Ovary (tissue), 9 donors: ENCODE data around the gene TNFSF8. TPM values are rescaled to one million over a fixed set of nuclear protein-coding genes. Genes with fewer than 3 reads are reported as not detected.

ENCODE experiments used
- DNase-seq, 5 donors: peaks; one replicate each; pipeline ENCODE4 v3.0.0-alpha.2; 2019 to 2020
- H3K27ac ChIP-seq, 2 donors: fragments of 200-600 bp; one replicate each; pipeline versions ENCODE4 v1.5.1 to v1.8.0; 2019 to 2022
- H3K27me3 ChIP-seq: fragments of 200-600 bp; one replicate; pipeline ENCODE4 v1.8.0; 2022
- H3K36me3 ChIP-seq: fragments of 200-600 bp; sonication (generic); one replicate; pipeline ENCODE4 v1.5.1; 2019
- H3K4me1 ChIP-seq: one replicate; pipeline ENCODE4 v1.8.1; 2013; ENCODE audit warnings: mild to moderate bottlenecking, moderate library complexity; ENCODE audit not compliant: insufficient read depth
- H3K4me3 ChIP-seq: fragments of 200-600 bp; sonication (generic); one replicate; pipeline ENCODE4 v1.5.1; 2017
- H3K9me3 ChIP-seq, 2 donors: fragments of 200-600 bp in 1 of 2; sonication (generic) in 1 of 2; one replicate each; pipeline versions ENCODE4 v1.5.1 to v1.8.1; 2013 to 2019; ENCODE audit warnings: mild to moderate bottlenecking in 1 of 2, moderate library complexity in 1 of 2
- EP300 ChIP-seq: sonication (generic); formaldehyde crosslinking; IDR thresholded peaks from one replicate; pipeline ENCODE4 v1.6.1; 2017; ENCODE audit warnings: antibody characterized with exemption
- POLR2A ChIP-seq: fragments of 450-650 bp; IDR thresholded peaks from one replicate; pipeline ENCODE4 v1.6.1; 2017; ENCODE audit warnings: antibody characterized with exemption, mild to moderate bottlenecking, moderate library complexity
- WGBS, 3 donors: extraction: QIAGEN DNeasy Blood & Tissue Kit in 1 of 3; methylation state at CpG; one replicate each; pipeline versions ENCODE4 v1.1.5 to v1.1.7; 2013 to 2017; 5-methylcytosine and 5-hydroxymethylcytosine counted together
- intact Hi-C, 4 donors: fragments of 100-400 bp; cut with DNase I; formaldehyde crosslinking; loops; one replicate each; pipeline versions ENCODE4 v1.11.0 to v1.15.1; 2022 to 2023
- polyA plus RNA-seq, 2 donors: library from polyadenylated mRNA; stranded (reverse); fragments of 200-250 nt in 1 of 2; fragments of 350-450 nt in 1 of 2; fragmentation: Illumina TruSeq in 1 of 2; extraction: RNeasy Lipid Tissue Mini Kit (QIAGEN cat#74804) in 1 of 2; gene quantifications; one replicate each; pipeline ENCODE4 v1.2.3, GENCODE V29; 2013 to 2014
- total RNA-seq, 7 donors: library from RNA; depleted of rRNA in 2 of 7; stranded (reverse); fragments of >200 nt in 2 of 7; fragmentation: NEBNext Ultra II Directional in 3 of 7; extraction: Animal tissue kit (Norgen Biotek cat#: 25700) in 3 of 7; gene quantifications; one replicate each; pipeline versions ENCODE4 v1.1.0 to v1.2.4, GENCODE V29; 2016 to 2023
- TF ChIP-seq, protein P1 (sequence below), 3 donors: fragments of 450-650 bp in 2 of 3; fragments of 200-600 bp in 1 of 3; IDR thresholded peaks; one replicate each; pipeline versions ENCODE4 v1.5.1 to v1.8.0; 2016 to 2022; ENCODE audit warnings: antibody characterized with exemption in 3 of 3, mild to moderate bottlenecking in 1 of 3
- donor health status: DM: no; HTN: no; CAD: no; lungs with moderate emphysema.
- donor health status: DM: no; HTN: no; CAD: no.
- donor health status: Bipolar disorder and iron deficiency.
- donor health status: DM: yes; HTN: yes; CAD: no.
- donor health status: DM: no; HTN: no; CAD: no.
- donor health status: DM: yes; HTN: yes; CAD: no.

TNFSF8 gene
- total and polyA plus RNA-seq, 9 donors = 0.38 to 5.2 (median 1.0) TPM

DNA sequence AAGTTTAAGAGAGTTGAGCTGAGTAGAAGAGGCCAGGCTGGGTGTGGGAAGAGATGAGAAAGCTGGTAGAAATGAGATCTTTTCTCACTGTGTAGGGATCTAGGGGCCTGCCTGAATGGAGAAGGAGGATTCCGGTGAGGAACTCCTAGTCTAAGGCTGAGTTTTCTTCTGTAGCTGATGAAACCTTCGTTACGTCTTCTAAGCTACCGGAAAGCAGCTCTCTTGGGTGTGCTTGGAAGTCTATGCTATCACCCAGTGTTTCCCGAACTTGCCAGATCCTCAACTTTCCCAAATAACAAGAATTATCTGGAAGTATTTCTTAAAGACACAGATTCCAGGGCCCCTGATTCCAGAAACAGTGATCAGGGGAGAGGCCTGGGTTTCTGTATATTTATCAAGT, 69.1 kb downstream of the TNFSF8 start:
- no peak for DNase-seq
- H3K9me3 ChIP-seq = no peaks in the 10 kb centered on the region
- TF ChIP-seq EP300 = no peak
- TF ChIP-seq, protein P1, sequence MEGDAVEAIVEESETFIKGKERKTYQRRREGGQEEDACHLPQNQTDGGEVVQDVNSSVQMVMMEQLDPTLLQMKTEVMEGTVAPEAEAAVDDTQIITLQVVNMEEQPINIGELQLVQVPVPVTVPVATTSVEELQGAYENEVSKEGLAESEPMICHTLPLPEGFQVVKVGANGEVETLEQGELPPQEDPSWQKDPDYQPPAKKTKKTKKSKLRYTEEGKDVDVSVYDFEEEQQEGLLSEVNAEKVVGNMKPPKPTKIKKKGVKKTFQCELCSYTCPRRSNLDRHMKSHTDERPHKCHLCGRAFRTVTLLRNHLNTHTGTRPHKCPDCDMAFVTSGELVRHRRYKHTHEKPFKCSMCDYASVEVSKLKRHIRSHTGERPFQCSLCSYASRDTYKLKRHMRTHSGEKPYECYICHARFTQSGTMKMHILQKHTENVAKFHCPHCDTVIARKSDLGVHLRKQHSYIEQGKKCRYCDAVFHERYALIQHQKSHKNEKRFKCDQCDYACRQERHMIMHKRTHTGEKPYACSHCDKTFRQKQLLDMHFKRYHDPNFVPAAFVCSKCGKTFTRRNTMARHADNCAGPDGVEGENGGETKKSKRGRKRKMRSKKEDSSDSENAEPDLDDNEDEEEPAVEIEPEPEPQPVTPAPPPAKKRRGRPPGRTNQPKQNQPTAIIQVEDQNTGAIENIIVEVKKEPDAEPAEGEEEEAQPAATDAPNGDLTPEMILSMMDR (IDR thresholded peaks at IDR 0.05) = no peak
- TF ChIP-seq POLR2A = no peak
- WGBS, 3 donors = 85 to 91% (median 88%) methylated on average over 5 of the region's 5 CpGs
- intact Hi-C loops = no loop called here
- H3K27me3 ChIP-seq = no peaks in the 10 kb centered on the region
- H3K27ac ChIP-seq = no peak overlapping the region
- H3K4me1 ChIP-seq = no peaks in the 10 kb centered on the region
- no peak overlapping the region for H3K4me3 ChIP-seq
- no peaks in the 10 kb centered on the region for H3K36me3 ChIP-seq

DNA sequence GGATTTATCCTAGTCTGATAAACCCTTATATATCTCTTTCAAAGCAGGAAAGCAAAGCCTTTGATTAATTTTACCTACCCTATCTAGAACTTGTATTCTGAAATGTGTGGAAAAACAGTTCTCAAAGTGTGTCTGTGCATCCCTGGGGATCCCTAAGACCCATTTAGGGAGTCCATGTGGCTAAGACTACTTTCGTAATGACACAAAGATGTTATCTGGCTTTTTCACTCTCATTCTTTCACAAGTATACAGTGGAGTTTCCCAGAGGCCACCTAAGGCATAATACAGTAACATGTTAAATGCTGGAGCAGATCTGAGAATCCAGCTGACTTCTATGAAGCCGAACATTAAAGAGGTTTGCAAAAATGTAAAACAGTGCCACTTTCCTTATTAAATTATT, 70.2 kb downstream of the TNFSF8 start:
- Histone ChIP-seq H3K4me1 (no peaks in the 10 kb centered on the region), H3K27ac (no peak overlapping the region), H3K4me3 (no peak overlapping the region), H3K36me3 (no peaks in the 10 kb centered on the region), H3K9me3 (no peaks in the 10 kb centered on the region), H3K27me3 (no peaks in the 10 kb centered on the region)
- DNase-seq = no peak
- TF ChIP-seq, protein P1 (IDR thresholded peaks at IDR 0.05) = no peak
- TF ChIP-seq POLR2A (no peak), EP300 (no peak)
- 55 to 65% (median 64%) methylated on average over 2 of the region's 2 CpGs for WGBS, 3 donors
- intact Hi-C loops = no loop called here

DNA sequence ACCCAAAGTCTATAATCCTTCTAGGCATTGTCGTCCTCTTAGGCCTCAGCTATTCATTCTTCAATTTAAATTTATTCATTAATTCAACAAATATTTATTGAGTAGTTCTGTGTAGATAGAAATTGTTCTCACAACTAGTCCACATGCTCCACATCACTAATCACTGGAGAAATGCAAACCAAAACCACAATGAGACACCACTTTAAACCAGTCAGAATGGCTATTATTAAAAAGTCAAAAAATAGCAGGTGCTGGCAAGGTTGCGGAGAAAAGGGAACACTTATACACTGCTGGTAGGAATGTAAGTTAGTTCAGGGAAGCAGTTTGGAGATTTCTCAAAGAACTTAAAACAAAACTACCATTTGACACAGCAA, 73.5 kb downstream of the TNFSF8 start:
- Histone ChIP-seq H3K4me1 (no peaks in the 10 kb centered on the region), H3K9me3 (no peaks in the 10 kb centered on the region), H3K36me3 (no peaks in the 10 kb centered on the region), H3K4me3 (no peak overlapping the region), H3K27me3 (no peaks in the 10 kb centered on the region), H3K27ac (no peak overlapping the region)
- intact Hi-C loops = no loop called here
- WGBS, 3 donors = 87 to 92% (median 91%) methylated on average over 2 of the region's 2 CpGs
- no peak for DNase-seq
- TF ChIP-seq POLR2A (no peak), EP300 (no peak)
- TF ChIP-seq, protein P1 (IDR thresholded peaks at IDR 0.05) = no peak

DNA sequence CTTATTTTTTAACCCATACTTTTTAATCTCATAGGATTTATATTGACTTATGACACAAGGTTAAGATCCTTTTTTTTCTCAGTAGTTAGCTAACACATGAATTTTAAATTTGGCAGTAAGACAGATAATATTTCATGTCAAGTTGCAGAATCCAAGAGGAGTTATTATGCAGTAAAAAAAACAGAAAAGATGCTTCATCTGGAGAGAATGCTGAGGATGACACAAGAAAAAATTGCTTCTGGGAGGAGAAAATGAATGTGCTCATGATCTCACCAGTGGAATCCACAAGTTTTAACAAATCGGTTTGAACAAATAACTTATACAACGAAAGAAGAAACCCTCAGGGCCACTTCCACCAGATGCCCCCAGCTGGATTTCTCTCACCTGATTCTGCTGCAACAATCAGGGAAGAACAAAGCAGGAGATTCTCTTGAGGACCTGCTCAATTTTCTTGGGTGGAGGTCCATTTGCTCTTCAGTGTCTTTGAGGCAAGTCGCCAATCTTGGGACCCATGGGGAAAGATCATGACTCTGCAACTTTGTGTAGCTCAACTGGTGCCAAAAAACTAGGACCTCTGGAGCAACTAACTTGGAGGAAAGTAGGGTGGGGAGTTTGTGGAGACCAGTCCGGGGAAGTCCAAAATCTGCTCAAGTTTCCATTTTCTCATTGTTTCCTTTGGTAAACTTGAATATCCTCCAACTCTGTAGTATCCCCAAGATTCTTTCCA, 74.0 kb downstream of the TNFSF8 start:
- H3K27ac ChIP-seq = no peak overlapping the region
- no peak for DNase-seq
- intact Hi-C loops = no loop called here
- no peak overlapping the region for H3K4me3 ChIP-seq
- H3K9me3 ChIP-seq = no peaks in the 10 kb centered on the region
- no peaks in the 10 kb centered on the region for H3K36me3 ChIP-seq
- TF ChIP-seq, protein P1 (IDR thresholded peaks at IDR 0.05) = no peak
- TF ChIP-seq EP300 (no peak), POLR2A (no peak)
- H3K27me3 ChIP-seq = no peaks in the 10 kb centered on the region
- H3K4me1 ChIP-seq = no peaks in the 10 kb centered on the region
- WGBS, 3 donors = 51 to 69% (median 55%) methylated on average over 4 of the region's 4 CpGs
